ENCODE results near the gene RGS6.

Gene RGS6

DNA sequence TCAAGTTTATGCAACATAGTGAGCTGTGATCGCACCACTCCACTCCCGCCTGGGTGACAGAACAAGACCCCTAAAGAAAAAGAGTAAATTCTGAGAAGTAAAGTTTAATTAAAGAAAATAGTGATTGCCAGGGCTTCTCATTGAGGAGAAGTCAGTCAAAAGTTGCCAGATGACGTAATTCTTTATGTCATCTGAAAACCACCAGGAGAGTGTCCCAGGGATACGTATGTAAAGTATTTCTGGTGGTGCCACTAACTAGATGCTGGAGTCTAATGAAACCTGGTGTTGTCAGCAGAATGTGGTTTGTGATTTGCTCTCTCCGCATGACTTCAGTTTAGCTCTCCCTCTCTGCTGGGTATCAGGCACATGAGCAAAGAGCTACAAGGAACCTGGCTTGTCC lies 569.2 kb downstream of the RGS6 start:
- Histone ChIP-seq H2AFZ (ENCODE audit: low read length) (no peak overlapping the region), H3K4me2 (ENCODE audit: low read length) (no peak overlapping the region), H4K20me1 (ENCODE audit: insufficient read depth, low read length) (no peaks in the 10 kb centered on the region), H3K9me3 (ENCODE audit: low read length) (no peaks in the 10 kb centered on the region), H3K4me1 (ENCODE audit: insufficient read depth, low read length, severe bottlenecking) (no peaks in the 10 kb centered on the region), H3K9me2 (ENCODE audit: low read depth, low read length) (no peaks in the 10 kb centered on the region), H3K27me3 (ENCODE audit: insufficient read depth, low read length) (no peaks in the 10 kb centered on the region), H3K36me3 (ENCODE audit: insufficient read depth, low read length) (no peaks in the 10 kb centered on the region), H3K79me2 (ENCODE audit: insufficient read depth, low read length) (no peaks in the 10 kb centered on the region), H3F3A (ENCODE audit: insufficient read depth, low read length) (no peaks in the 10 kb centered on the region), H3K9ac (ENCODE audit: low read length) (no peak overlapping the region), H3K4me3 (ENCODE audit: low read depth, low read length, poor library complexity, severe bottlenecking) (no peak overlapping the region), H3K27ac (ENCODE audit: low read depth, low read length, poor library complexity, severe bottlenecking) (no peak overlapping the region)
- TF ChIP-seq EZH2 (IDR thresholded peaks at IDR 0.05; ENCODE audit: borderline replicate concordance, low read length): no peak
- TF ChIP-seq, protein P1, sequence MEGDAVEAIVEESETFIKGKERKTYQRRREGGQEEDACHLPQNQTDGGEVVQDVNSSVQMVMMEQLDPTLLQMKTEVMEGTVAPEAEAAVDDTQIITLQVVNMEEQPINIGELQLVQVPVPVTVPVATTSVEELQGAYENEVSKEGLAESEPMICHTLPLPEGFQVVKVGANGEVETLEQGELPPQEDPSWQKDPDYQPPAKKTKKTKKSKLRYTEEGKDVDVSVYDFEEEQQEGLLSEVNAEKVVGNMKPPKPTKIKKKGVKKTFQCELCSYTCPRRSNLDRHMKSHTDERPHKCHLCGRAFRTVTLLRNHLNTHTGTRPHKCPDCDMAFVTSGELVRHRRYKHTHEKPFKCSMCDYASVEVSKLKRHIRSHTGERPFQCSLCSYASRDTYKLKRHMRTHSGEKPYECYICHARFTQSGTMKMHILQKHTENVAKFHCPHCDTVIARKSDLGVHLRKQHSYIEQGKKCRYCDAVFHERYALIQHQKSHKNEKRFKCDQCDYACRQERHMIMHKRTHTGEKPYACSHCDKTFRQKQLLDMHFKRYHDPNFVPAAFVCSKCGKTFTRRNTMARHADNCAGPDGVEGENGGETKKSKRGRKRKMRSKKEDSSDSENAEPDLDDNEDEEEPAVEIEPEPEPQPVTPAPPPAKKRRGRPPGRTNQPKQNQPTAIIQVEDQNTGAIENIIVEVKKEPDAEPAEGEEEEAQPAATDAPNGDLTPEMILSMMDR (IDR thresholded peaks at IDR 0.05; ENCODE audit: low read length): no peak

GRCh38 chr14:72503271-72503670 lies 571.0 kb downstream of the RGS6 start:
- no peak overlapping the region for H3K4me2 ChIP-seq (ENCODE audit: low read length)
- no peaks in the 10 kb centered on the region for H3K9me3 ChIP-seq (ENCODE audit: low read length)
- H3K36me3 ChIP-seq (ENCODE audit: insufficient read depth, low read length): no peaks in the 10 kb centered on the region
- no peaks in the 10 kb centered on the region for H3K79me2 ChIP-seq (ENCODE audit: insufficient read depth, low read length)
- H3K9ac ChIP-seq (ENCODE audit: low read length): no peak overlapping the region
- H2AFZ ChIP-seq (ENCODE audit: low read length): no peak overlapping the region
- H4K20me1 ChIP-seq (ENCODE audit: insufficient read depth, low read length): no peaks in the 10 kb centered on the region
- H3K27me3 ChIP-seq (ENCODE audit: insufficient read depth, low read length): no peaks in the 10 kb centered on the region
- no peaks in the 10 kb centered on the region for H3K4me1 ChIP-seq (ENCODE audit: insufficient read depth, low read length, severe bottlenecking)
- no peak overlapping the region for H3K4me3 ChIP-seq (ENCODE audit: low read depth, low read length, poor library complexity, severe bottlenecking)
- no peak overlapping the region for H3K27ac ChIP-seq (ENCODE audit: low read depth, low read length, poor library complexity, severe bottlenecking)
- H3K9me2 ChIP-seq (ENCODE audit: low read depth, low read length): no peaks in the 10 kb centered on the region
- H3F3A ChIP-seq (ENCODE audit: insufficient read depth, low read length): no peaks in the 10 kb centered on the region
- TF ChIP-seq EZH2 (IDR thresholded peaks at IDR 0.05; ENCODE audit: borderline replicate concordance, low read length): no peak
- TF ChIP-seq, protein P1 (IDR thresholded peaks at IDR 0.05; ENCODE audit: low read length): no peak

GRCh38 chr14:72503696-72504368 lies 571.6 kb downstream of the RGS6 start:
- no peaks in the 10 kb centered on the region for H3K9me2 ChIP-seq (ENCODE audit: low read depth, low read length)
- H3K4me1 ChIP-seq (ENCODE audit: insufficient read depth, low read length, severe bottlenecking): no peaks in the 10 kb centered on the region
- H3K27ac ChIP-seq (ENCODE audit: low read depth, low read length, poor library complexity, severe bottlenecking): no peak overlapping the region
- TF ChIP-seq EZH2 (IDR thresholded peaks at IDR 0.05; ENCODE audit: borderline replicate concordance, low read length): no peak
- TF ChIP-seq, protein P1 (IDR thresholded peaks at IDR 0.05; ENCODE audit: low read length): no peak
- H3K27me3 ChIP-seq (ENCODE audit: insufficient read depth, low read length): no peaks in the 10 kb centered on the region
- no peak overlapping the region for H3K4me2 ChIP-seq (ENCODE audit: low read length)
- H2AFZ ChIP-seq (ENCODE audit: low read length): no peak overlapping the region
- no peaks in the 10 kb centered on the region for H3K9me3 ChIP-seq (ENCODE audit: low read length)
- H3K9ac ChIP-seq (ENCODE audit: low read length): no peak overlapping the region
- H3K79me2 ChIP-seq (ENCODE audit: insufficient read depth, low read length): no peaks in the 10 kb centered on the region
- H3K4me3 ChIP-seq (ENCODE audit: low read depth, low read length, poor library complexity, severe bottlenecking): no peak overlapping the region
- no peaks in the 10 kb centered on the region for H3K36me3 ChIP-seq (ENCODE audit: insufficient read depth, low read length)
- no peaks in the 10 kb centered on the region for H4K20me1 ChIP-seq (ENCODE audit: insufficient read depth, low read length)
- no peaks in the 10 kb centered on the region for H3F3A ChIP-seq (ENCODE audit: insufficient read depth, low read length)

All from OCI-LY1 (cell line).